ENCODE results near the gene ZNF180. TPM values are rescaled to one million over a fixed set of nuclear protein-coding genes. Genes with fewer than 3 reads are reported as not detected.

ZNF180 gene
- total and polyA plus RNA-seq, 2 donors (not counting 3 experiments of a cell fraction or from before 2014, with no cell fraction given): 2.1 to 8.6 TPM

DNA sequence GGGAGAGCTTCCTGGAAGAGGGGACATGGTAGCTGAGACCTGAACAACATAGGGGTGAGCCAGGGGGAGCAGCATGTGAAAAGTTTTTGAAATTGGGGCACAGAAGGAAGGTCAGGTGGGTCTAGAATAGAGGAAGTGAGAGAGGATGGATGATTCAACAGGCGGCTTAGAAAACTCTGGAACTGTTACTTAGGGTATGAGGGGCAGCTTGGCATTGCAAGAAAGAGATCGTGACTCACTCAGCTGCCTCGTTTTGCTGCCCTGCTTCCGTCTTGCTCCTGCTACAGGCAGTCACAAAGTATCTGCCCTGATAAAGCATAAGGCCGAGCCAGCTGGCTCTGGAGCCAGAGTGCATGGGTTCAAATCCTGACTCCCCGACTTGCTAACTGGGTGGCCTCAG is 30.5 kb upstream of the ZNF180 start:
- ChIA-PET POLR2A (interaction anchor here (0.7 kb wide), 1 partner anchor 96 kb away, joined by 6 read pairs; no protein-coding TSS in a partner anchor), CTCF (interaction anchor here (1.0 to 1.6 kb wide), 3 partner anchors 19 to 40 kb away, joined by 4 to 8 read pairs (median 4); partner anchors contain the start of gene ZNF180)
- H4K20me1 ChIP-seq (replicated peaks; ENCODE audit: control insufficient read depth, extremely low read depth, insufficient read depth, low read length): no peaks in the 10 kb centered on the region
- H3K27me3 ChIP-seq (ENCODE audit: control insufficient read depth in 2 of 2, insufficient read depth in 2 of 2, low read length in 2 of 2): peaks cover 3 to 6% of the 10 kb centered on the region in 2 experiments
- no peak overlapping the region for H3K4me2 ChIP-seq (ENCODE audit: insufficient read depth, low read length)
- no peak overlapping the region for H3K4me3 ChIP-seq (replicated peaks in 1 of 3; ENCODE audit: insufficient read depth in 1 of 3, low read depth in 1 of 3, low read length in 3 of 3)
- no peak overlapping the region for H3K9ac ChIP-seq (replicated peaks; ENCODE audit: extremely low read depth, insufficient read depth, low read length)
- H3K27ac ChIP-seq (ENCODE audit: insufficient read depth, low read depth, low read length): no peak overlapping the region
- FAIRE-seq (peak; percentile 67), DNase-seq (ENCODE audit: low read depth, low spot score) (peak; percentile 16)
- no peaks in the 10 kb centered on the region for H3K79me2 ChIP-seq (ENCODE audit: control insufficient read depth, insufficient read depth, low read length)
- TF ChIP-seq JUN (IDR thresholded peaks at IDR 0.05; ENCODE audit: borderline replicate concordance, insufficient read depth, insufficient read length, low read depth) (no peak), EZH2 (IDR thresholded peaks at IDR 0.05; ENCODE audit: borderline replicate concordance, low read depth, low read length, severe bottlenecking) (no peak), GATA2 (IDR thresholded peaks at IDR 0.05; ENCODE audit: insufficient read depth, insufficient read length, low read depth, low read length) (no peak), MYC (IDR thresholded peaks at IDR 0.05; ENCODE audit: low read depth, low read length) (no peak), FOS (IDR thresholded peaks at IDR 0.05; ENCODE audit: borderline replicate concordance, insufficient read depth, low read length) (peak; percentile 63), POLR2A (IDR thresholded peaks at IDR 0.05; ENCODE audit: low read depth, low read length) (no peak)
- TF ChIP-seq, protein P1, sequence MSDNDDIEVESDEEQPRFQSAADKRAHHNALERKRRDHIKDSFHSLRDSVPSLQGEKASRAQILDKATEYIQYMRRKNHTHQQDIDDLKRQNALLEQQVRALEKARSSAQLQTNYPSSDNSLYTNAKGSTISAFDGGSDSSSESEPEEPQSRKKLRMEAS (IDR thresholded peaks at IDR 0.05; ENCODE audit: insufficient read depth, insufficient read length): no peak
- TF ChIP-seq, protein P2, sequence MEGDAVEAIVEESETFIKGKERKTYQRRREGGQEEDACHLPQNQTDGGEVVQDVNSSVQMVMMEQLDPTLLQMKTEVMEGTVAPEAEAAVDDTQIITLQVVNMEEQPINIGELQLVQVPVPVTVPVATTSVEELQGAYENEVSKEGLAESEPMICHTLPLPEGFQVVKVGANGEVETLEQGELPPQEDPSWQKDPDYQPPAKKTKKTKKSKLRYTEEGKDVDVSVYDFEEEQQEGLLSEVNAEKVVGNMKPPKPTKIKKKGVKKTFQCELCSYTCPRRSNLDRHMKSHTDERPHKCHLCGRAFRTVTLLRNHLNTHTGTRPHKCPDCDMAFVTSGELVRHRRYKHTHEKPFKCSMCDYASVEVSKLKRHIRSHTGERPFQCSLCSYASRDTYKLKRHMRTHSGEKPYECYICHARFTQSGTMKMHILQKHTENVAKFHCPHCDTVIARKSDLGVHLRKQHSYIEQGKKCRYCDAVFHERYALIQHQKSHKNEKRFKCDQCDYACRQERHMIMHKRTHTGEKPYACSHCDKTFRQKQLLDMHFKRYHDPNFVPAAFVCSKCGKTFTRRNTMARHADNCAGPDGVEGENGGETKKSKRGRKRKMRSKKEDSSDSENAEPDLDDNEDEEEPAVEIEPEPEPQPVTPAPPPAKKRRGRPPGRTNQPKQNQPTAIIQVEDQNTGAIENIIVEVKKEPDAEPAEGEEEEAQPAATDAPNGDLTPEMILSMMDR (IDR thresholded peaks at IDR 0.05; ENCODE audit: extremely low read depth in 1 of 2, insufficient read depth in 1 of 2, low read depth in 1 of 2, low read length in 2 of 2): no peak
- H2AFZ ChIP-seq (ENCODE audit: low read depth, low read length): no peak overlapping the region
- H3K9me1 ChIP-seq (replicated peaks; ENCODE audit: control insufficient read depth, extremely low read depth, insufficient read depth, low read length): no peaks in the 10 kb centered on the region
- no peaks in the 10 kb centered on the region for H3K4me1 ChIP-seq (ENCODE audit: control insufficient read depth, extremely low read depth, insufficient read depth, low read length)
- no TSS peak for BruUV-seq (replicated peaks)
- intact Hi-C loops (cut with micrococcal nuclease): no loop called here
- H3K36me3 ChIP-seq (ENCODE audit: control insufficient read depth in 2 of 2, extremely low read depth in 1 of 2, insufficient read depth in 2 of 2, low read length in 2 of 2): no peaks in the 10 kb centered on the region
- dilution Hi-C loops (cut with MboI; ENCODE audit: extremely low pct_ligation_motif_present, low sequenced_read_pairs): no loop called here
- no peaks in the 10 kb centered on the region for H3K9me3 ChIP-seq (replicated peaks; ENCODE audit: control insufficient read depth, insufficient read depth, low read length)

All from endothelial cell of umbilical vein (primary cell).